ENCODE results near the gene ATP8B4. TPM values are rescaled to one million over a fixed set of nuclear protein-coding genes. Genes with fewer than 3 reads are reported as not detected.

The ATP8B4 gene
- total and polyA plus RNA-seq, 10 of the 15 experiments (the other 5 are each of a cell fraction or from before 2014, with no cell fraction given), result 0.02 to 0.94 (median 0.19) TPM

DNA sequence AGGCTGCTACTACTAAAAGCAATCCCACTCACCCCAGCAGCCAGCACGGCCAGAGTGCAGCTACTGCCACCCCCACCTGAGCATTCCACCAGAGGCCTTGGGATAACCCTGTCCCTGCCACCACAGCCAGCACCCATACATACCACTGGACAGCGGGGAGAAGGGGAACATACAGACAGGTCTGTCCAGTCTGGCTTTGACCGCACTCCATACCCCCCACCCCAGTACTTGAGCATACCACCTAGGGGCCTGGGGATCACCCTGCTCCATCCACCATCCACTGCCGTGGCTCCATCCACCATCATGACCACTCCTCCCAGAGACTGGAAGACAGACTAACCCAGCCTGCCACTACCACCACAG is 210.1 kb downstream of the ATP8B4 start (continued):
- TF ChIP-seq CEBPZ (IDR thresholded peaks at IDR 0.05; ENCODE audit: low read depth, low read length) (no peak), NBN (IDR thresholded peaks at IDR 0.05) (no peak), RBBP5 (conservative IDR thresholded peaks at IDR 0.05) (no peak), ZZZ3 (IDR thresholded peaks at IDR 0.05; ENCODE audit: control insufficient read depth, insufficient read length, low read depth) (no peak), ZNF622 (IDR thresholded peaks at IDR 0.05) (no peak), SIN3A (IDR thresholded peaks at IDR 0.05; ENCODE audit: low read depth, low read length) (no peak), ASH2L (IDR thresholded peaks at IDR 0.05; ENCODE audit: borderline replicate concordance, low read depth) (no peak), POLR2AphosphoS2 (IDR thresholded peaks at IDR 0.05; ENCODE audit: low read depth, low read length) (no peak)

- CTCF ChIA-PET, result interaction anchor here (1.4 kb wide), 1 partner anchor 8 kb away, joined by 3 read pairs; no protein-coding TSS in a partner anchor
- no peak overlapping the region for H3K9ac ChIP-seq (ENCODE audit: control insufficient read depth, insufficient read depth, low read length)
- POLR2A ChIA-PET, result no interaction called here
- H3K4me3 ChIP-seq, result no peak overlapping the region
- no peak overlapping the region for H3K4me2 ChIP-seq (ENCODE audit: control insufficient read depth, insufficient read depth)
- DNase-seq (ENCODE audit: low read depth, low spot score), result no peak
- no peaks in the 10 kb centered on the region; a peak in 1 of 4 replicates for H3K27me3 ChIP-seq (replicated peaks in 1 of 2; ENCODE audit: control insufficient read depth in 2 of 2, insufficient read depth in 2 of 2, low read length in 1 of 2)
- no peaks in the 10 kb centered on the region for H3K36me3 ChIP-seq (ENCODE audit: control insufficient read depth in 2 of 2, insufficient read depth in 2 of 2, low read length in 1 of 2)
- H3K4me1 ChIP-seq (ENCODE audit: control insufficient read depth, insufficient read depth, low read length), result no peaks in the 10 kb centered on the region
- RAD21 ChIA-PET (ENCODE audit: unreplicated experiment), result no interaction called here
- 21% methylated on average over 2 of the region's 2 CpGs for WGBS (ENCODE audit: insufficient coverage, insufficient replicate concordance, low lambda C conversion rate, missing lambda C conversion rate)
- H3K27ac ChIP-seq (ENCODE audit: control insufficient read depth, insufficient read depth), result no peak overlapping the region
- SMC1A ChIA-PET (ENCODE audit: uncharacterized antibody, unreplicated experiment), result no interaction called here
- in situ Hi-C loops (cut with MboI), result no loop called here
- no peaks in the 10 kb centered on the region for H3K79me2 ChIP-seq (ENCODE audit: control insufficient read depth, insufficient read depth, low read length)
- no peak overlapping the region for H2AFZ ChIP-seq (ENCODE audit: control insufficient read depth, low read depth, low read length)
- no peak for ATAC-seq
- H3K9me3 ChIP-seq (replicated peaks; ENCODE audit: control insufficient read depth, insufficient read depth, low read length), result no peaks in the 10 kb centered on the region
- FAIRE-seq, result no peak
- no TSS peak for BruUV-seq (replicated peaks)
- intact Hi-C loops (cut with micrococcal nuclease; ENCODE audit: unreplicated experiment), result no loop called here
- H4K20me1 ChIP-seq (ENCODE audit: control insufficient read depth, insufficient read depth), result no peaks in the 10 kb centered on the region
- TF ChIP-seq, protein P1, sequence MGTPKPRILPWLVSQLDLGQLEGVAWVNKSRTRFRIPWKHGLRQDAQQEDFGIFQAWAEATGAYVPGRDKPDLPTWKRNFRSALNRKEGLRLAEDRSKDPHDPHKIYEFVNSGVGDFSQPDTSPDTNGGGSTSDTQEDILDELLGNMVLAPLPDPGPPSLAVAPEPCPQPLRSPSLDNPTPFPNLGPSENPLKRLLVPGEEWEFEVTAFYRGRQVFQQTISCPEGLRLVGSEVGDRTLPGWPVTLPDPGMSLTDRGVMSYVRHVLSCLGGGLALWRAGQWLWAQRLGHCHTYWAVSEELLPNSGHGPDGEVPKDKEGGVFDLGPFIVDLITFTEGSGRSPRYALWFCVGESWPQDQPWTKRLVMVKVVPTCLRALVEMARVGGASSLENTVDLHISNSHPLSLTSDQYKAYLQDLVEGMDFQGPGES (IDR thresholded peaks at IDR 0.05), result no peak
- no peak for TF ChIP-seq IRF4 (IDR thresholded peaks at IDR 0.05; ENCODE audit: low read depth, low read length)
- TF ChIP-seq ZNF592 (IDR thresholded peaks at IDR 0.05), result no peak
- TF ChIP-seq FOXK2 (IDR thresholded peaks at IDR 0.05), result no peak
- TF ChIP-seq SREBF2 (IDR thresholded peaks at IDR 0.05; ENCODE audit: low read length), result no peak
- no peak for TF ChIP-seq CBX3 (IDR thresholded peaks at IDR 0.05; ENCODE audit: borderline replicate concordance, low read depth)
- no peak for TF ChIP-seq BHLHE40 (IDR thresholded peaks at IDR 0.05; ENCODE audit: borderline replicate concordance in 1 of 2, low read depth in 2 of 2, low read length in 1 of 2)
- no peak for TF ChIP-seq GABPA (IDR thresholded peaks at IDR 0.05; ENCODE audit: low read depth)
Measured at GRCh38 chr15:49908236-49908932, 210.6 kb downstream of the ATP8B4 start.

Measured in GM12878 (cell line).